ENCODE results near the gene NTNG1.

The NTNG1 gene

DNA sequence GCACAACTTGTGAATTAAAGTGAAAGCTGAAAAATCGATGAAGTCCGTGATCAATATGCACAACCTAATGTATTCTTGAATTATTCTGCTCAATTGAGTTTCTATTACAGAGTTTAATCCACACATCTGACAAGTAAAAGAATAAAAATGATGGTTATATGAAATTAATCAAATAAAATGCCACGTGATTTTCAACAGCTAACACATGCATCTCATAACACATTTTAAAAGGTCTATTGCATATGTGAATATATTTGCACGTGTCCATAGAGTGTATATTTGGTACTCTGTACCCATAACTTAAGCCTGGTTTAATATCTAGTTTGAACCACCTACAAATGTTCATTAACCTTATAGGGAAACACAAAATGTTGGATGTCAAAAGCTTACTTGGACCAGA, 266.2 kb downstream of the NTNG1 start:
- DNase-seq (ENCODE audit: low spot score) = no peak

DNA sequence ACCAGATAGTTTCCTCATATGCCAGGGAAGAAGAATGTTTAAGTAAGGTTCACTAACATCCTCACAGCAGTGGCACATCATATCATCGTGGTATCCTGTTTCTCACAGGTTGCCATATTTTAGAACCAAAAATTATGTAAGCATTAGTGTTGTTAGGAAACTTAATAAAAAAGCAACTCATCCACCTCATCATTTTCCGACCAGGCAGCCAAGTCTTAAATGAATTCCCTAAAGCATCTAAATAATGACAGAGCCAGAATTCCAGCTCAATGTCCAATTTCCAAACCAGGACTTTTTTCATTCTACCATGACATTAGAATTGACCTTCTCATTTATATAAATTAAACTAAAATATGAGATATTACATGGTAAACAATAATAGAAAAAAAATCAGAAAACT, 272.7 kb downstream of the NTNG1 start:
- DNase-seq (ENCODE audit: low spot score) = no peak

DNA sequence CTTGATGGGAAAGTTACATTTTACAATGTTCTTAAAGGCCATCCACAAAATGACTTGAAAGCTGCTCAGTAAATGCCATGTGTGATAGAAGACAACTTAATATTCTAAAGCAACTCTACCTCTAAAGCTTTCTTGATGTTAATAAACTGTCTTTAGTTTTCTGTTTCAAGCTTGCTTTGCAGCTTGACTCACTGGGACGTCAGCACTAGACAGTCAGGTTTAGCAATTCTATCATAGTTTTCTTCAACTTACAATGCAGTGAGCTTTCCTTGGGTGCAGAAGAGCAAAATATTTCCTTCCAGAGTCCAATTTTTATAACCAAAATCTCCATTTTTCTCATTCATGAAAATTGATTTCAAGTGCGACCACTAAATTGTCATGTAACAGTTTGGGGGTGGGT, 273.1 kb downstream of the NTNG1 start:
- DNase-seq (ENCODE audit: low spot score) = no peak

DNA sequence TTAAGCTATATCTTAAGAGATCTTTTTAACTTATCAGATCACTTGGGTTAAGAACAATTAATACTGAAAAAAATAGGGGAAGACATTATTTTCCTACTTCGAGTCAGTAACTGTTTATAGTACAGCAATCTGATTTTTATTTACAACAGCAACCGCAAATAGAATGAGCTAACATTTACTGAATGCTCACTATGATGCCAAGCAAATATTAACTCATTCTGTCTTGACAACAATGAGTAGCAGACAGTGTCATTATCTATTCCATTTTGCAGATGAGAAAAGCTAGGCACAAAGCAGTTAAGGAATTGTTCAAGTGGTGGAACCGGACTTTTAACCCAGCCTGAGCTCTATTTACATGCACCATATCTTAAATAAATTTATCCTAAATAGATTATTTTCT, 273.7 kb downstream of the NTNG1 start:
- no peak for DNase-seq (ENCODE audit: low spot score)

DNA sequence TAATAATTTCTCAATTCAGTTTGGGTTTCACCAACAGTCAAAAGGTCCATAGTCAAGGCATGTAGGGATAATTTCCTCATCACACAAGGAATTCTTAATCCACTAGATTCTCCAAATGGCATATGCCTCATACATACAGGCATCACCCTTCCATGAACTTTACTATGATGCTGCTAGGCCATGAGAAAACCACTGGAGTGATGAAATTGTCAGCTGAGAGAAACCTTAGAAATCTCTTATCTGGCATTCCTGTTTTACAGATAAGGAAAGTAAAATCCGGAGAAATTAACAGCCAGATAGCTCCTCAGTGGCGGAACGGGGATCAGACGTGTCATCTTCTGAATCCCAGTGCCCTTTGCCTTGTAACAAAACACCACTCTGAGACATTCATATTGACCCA, 274.4 kb downstream of the NTNG1 start:
- no peak for DNase-seq (ENCODE audit: low spot score)

DNA sequence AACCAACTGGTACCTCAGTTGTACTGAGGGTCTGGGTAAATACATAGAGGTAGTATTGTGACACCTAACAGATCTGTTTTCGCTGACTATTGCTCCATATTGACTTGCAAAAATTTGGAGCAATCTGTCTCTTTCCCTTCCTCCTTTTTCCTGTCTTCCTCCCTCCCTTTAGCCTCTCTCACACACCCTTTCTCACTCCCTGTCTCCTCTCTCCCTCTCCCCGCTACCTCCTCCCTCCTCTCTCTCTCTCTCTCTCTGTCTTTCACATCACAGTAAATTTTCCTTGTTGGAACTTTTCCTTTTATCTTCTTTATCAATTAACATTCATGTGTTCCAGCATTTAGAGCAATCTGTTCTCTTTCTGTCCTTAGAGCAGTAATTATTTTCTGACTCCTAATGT, 278.2 kb downstream of the NTNG1 start:
- DNase-seq (ENCODE audit: low spot score) = no peak

DNA sequence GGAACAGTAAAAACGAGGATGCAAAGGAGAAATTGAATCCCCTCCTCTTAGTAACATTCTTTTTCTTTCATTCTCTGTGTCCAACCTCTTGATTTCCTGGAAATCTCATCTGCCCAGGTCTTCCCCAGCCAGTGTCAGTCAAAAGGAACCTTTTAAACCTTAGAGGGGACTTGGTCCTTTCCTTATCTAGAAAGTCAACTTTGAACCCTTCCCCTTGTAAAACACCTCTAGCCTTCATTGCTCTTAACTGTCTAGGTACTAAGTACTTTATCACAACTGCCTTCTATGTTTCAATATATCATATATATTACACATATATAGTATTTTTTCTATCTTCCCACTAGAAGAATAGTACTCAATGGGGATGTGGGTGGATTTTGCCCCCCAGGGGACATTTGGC, 282.1 kb downstream of the NTNG1 start:
- no peak for DNase-seq (ENCODE audit: low spot score)

DNA sequence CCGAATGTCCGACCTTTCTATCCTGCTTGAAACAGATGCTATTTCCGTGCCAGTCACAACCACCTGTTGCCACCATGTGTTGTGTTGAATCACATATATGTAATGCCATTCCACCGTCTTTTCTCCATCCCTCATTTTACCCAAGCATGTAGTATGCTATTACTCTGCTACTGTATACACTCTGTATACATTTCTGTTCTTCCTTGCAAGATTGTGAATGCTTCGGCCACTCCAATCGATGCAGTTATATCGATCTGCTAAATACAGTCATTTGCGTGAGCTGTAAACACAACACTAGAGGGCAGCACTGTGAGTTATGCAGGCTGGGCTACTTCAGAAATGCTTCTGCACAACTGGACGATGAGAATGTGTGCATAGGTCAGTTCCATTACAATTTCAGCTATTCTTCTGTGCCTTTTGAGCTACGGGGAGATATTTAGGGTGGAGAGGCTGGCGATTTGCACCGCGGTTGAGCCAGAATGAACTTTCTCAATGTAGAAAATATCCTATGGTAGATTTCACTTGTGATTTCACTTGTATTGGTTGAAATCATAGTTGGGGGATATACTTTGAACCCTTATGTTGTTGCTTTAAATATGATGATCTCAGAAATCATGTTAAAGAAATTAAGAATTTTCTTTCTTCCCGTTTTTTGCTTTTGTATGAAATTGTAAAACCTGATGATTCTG, 289.8 kb downstream of the NTNG1 start:
- peak; percentile 47 for DNase-seq (ENCODE audit: low spot score)

DNA sequence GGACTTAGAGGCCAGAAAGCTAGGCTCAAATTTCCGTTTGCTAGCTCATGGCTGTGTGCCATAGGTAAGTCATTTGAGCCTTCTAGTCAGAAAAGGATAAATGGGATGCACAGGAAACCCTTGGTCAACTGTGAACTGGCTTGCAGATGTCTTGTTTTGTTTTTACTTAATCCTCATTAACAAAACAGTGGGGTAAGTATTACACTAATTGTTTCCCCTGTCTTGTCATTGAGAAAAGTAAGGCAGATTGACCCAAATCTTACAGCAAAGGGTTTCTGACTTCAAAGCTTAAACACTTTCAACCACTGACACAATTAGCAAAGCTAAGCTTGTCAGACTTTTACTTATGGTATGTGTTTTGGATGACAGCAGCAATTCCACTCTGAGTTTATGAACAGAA, 291.3 kb downstream of the NTNG1 start:
- no peak for DNase-seq (ENCODE audit: low spot score)

DNA sequence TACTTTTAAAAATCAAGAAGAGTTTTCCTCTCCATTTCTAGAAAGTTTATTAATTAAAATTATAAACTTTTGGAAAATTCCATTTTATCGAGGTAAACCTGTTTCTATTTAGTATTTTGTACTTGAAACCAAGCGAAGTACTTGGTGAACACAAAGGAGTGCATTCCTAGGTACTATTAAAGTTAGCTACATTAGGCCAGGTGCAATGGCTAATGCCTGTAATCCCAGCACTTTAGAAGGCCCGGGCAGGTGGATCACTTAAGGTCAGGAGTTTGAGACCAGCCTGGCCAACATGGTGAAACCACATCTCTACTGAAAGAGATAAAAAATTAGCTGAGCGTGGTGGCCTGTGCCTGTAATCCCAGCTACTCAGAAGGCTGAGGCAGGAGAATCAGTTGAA, 292.2 kb downstream of the NTNG1 start:
- no peak for DNase-seq (ENCODE audit: low spot score)

DNA sequence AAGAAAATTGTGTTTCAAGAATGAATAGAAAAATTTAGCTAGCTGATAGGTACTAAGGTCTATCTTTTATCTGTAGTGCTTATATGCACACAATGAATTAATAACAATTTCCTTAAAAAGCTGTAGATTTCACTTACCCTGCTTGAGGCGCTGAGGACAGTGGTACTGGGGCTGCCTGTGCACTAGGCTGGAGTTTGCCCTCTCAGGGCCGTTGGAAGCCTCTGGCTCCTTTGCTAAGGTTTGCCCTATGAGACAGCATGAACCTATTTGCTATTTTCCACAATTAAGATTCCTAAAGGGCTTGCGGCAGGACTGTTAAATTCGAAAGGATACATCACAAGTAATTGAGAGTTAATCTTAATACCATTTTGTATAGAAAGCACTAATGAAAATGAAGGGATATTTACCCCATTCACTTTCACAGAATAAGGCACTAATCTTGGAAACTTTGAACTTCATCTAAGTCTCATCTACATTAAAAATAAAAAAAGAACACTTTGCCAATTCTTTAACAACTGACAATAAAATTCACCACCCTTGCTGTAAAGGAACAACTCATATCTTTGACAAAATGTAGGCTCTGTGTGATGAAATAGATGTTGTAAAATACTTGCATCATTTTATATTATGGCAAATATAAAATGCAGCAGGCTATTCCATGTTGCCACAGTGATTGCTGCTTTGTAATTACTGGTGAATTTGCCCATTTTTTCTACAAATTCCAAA, 293.0 kb downstream of the NTNG1 start:
- DNase-seq (ENCODE audit: low spot score) = no peak

DNA sequence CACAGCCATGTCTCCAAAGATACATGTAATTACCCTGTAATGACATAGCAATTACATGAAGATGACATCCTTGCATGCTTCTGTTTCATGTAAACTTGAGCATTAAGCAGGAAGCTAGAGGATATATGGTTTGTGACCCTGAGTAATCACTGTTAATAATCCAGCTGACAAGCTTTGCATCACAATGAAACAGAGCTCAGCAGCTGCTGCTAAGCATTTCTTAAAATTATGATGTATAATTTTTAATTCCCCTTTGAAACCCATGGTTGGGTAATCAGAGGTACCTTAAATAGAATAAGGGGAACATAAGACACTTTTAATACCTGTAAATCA, 293.5 kb downstream of the NTNG1 start:
- DNase-seq (ENCODE audit: low spot score) = no peak

DNA sequence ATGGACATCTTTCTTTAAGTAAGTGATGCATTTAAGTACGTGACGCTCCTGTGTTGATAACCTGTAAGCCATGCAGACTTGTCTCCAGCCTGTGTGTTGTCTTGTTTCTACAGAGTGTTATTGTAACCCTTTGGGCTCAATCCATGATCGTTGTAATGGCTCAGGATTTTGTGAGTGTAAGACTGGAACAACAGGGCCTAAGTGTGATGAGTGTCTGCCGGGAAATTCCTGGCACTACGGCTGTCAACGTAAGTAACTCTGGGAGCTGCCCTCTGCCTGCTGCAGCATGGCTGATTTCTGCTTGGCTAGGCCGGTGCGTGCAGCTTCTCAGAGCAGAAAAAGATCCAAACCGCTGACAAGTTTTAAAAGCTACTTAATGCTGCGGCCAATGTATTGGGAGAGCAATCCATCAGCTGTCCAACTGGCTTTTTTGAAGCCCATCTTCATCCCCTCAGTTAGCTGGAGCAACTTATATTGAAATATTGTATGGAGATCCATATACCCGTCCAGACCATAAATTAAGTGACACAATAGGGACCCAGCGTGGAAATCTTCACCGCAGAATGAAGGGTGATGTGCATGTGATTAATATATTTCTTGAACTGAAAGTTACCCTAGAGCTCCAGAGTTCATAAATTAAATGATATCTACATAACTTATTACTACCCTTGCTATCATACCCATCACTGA, 295.9 kb downstream of the NTNG1 start:
- DNase-seq (ENCODE audit: low spot score) = no peak

DNA sequence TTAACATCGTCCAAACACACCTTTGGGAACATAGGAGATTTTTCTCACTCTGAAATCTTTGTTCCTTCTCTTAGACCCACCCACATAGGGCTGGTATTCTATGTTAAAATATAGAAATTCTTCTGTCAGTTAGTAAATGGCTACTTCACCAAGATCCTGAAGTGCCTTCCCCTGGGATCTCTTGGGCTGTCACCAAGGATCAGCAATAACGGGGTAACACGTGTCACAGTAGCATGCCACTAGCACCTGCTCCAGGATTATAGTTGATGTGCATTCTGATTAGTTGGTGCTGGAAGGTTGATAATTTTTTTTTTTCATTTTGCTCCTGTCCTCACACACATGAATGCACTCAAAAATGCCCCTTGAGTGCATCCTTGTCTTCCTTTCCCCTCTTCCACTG, 298.7 kb downstream of the NTNG1 start:
- DNase-seq (ENCODE audit: low spot score) = no peak

DNA sequence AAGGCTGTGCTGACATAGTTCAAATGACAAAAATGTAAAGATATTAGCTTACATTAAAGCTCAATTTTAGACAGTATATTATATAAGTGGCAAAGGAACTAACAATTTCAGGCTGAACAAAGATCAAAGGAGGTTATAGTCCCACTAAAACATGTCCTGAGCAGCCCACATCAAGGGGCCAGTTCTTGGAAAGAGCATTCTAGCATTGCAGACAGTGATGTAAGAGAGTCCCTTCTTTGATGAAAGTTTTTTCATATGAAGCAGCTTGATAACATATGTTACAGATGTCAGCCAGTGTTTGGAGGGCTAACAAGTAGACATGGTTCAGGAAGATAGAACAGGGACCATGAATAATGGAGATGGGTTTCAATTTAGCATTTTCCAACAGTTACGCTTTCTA, 301.7 kb downstream of the NTNG1 start:
- no peak for DNase-seq (ENCODE audit: low spot score)

DNA sequence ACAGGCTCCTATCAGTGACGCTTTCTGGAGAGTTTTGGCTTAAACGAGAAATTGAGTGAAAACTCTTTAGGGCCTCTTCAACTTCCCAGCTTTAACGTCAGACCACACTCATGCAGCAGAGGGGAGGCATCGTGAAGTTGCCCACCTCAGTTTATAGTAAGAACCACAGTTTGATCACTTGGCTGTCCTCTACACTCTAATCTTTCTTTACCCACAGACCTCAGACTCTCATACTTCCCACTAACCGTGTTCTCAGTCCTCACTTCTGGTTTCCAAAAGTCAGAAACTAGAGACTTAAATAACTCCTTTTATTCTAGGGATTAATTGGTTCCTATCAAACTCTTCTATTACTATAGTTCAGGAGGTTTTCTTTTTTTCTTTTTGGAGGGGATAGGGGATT, 302.2 kb downstream of the NTNG1 start:
- DNase-seq (ENCODE audit: low spot score) = no peak

DNA sequence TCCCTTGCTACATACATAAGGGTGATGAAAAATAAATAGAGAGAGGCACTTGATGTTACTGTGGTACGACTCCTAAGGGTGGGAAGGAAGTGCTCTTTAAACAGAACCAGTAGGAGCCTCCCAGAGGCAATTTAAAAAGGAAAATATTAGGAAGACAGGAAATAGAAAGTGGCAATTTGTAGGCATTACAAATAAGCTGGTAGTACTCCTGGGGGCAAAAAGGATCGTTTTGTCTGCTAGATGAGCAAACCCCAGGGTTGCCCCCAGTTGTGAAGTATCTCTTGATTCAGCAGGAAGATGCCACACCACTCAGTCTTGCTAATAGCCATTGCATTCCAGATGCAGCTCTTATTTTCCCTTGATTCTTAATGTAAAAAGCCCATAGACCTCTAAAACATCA, 303.0 kb downstream of the NTNG1 start:
- DNase-seq (ENCODE audit: low spot score) = no peak

DNA sequence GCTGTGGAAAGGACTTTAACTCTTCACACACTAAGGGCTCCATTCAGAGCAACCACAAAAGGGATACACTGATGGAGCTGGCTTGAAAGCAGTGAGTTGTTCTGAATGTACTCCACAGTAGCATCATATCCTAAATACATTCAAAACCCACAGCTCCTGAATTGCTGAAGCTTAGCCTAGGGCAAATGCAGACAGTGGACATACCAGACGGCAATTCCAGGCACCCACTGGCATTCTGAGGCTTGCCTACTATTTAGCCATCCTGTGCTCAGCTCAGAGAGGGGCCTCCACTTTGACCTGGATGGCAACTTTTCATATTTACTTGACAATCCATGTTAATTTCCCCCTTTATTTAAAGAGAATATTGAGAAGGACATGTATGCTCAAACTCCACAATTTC, 303.5 kb downstream of the NTNG1 start:
- no peak for DNase-seq (ENCODE audit: low spot score)

DNA sequence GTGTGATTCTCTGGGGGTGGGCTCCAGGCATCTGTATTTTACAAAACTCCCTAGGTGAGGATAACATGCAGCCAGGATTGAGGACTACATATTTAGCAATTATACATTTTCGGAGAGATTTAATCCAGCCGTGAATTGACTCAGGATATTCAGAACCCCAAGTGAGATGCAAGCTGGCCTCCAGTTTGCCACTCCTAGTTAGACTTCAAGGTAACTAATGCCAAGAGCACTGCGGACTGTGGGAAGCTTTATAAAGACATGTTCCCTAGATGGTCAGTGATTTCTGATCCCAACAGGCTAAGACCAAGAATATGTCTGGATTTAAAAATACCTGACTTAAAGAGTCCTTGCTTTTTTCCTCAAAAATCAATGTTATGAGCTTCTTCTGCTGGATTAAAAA, 308.5 kb downstream of the NTNG1 start:
- no peak for DNase-seq (ENCODE audit: low spot score)

DNA sequence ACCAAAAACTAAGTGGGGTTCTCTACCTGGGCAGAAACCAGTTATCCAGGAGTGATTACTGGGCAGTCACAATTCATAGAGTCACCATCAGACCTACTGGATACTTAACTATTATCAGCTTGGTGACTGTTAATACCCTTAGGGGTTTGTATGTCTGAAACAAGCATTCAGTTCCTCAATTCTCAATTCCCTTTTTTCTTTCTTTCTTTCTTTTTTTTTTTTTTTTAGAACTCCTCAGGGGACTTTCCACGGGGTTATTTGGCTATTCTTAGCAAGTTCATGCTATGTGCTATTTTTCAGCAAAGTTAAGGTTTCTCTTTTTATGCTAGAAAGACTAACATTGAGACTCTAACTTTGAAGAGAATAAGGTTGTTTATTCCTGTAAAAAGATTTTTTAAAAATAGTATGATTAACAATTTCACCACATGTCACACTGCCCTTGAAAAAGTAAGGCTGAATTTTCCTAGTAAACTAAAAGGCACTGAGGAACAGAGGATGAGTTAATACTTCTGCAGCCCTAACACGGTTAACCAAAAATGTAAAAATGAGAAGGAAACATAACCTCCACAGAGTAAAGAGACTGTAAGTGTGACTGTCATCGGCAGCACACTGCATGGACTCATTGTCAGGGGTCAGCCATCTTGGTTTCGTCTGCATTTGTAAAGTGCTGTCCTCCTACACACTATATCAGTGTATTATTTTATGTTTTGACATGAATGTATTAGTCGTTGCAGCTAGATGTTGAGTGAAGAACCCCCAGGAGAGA, 310.2 kb downstream of the NTNG1 start:
- no peak for DNase-seq (ENCODE audit: low spot score)

DNA sequence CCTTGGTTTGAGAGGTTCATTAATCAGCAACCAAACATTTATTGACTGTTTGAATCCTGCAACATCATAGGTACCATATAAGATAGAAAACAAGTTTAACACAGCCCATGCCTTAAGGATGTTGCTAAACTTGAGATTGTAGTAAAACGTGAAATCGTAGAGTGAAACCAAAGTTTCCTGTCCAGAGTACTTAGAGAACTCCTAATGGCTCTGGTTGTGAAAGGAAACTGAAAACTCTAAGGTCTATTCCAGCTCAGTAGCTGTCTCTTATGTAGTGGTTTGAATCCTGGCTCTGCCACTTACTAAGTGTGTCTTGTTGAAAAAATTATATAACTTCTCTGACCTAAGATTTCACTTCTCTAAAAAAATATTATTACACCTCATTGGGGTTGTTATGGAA, 310.9 kb downstream of the NTNG1 start:
- DNase-seq (ENCODE audit: low spot score) = no peak

DNA sequence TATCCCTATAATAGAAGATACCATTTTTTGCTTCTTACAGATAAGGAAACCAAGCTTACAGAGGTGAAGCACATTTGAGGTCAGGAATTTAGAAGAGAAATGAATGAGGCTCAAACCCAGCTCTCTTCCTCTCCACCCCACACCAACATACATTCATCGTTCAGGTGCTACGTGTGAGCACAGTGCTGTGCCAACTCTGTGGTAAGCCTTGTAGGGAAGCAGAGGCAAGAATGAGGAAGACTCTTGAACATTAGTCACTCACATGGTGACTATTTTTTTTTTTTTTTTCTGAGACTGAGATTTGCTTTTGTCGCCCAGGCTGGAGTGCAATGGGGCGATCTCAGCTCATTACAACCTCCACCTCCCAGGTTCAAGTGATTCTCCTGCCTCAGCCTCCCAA, 314.0 kb downstream of the NTNG1 start:
- no peak for DNase-seq (ENCODE audit: low spot score)

DNA sequence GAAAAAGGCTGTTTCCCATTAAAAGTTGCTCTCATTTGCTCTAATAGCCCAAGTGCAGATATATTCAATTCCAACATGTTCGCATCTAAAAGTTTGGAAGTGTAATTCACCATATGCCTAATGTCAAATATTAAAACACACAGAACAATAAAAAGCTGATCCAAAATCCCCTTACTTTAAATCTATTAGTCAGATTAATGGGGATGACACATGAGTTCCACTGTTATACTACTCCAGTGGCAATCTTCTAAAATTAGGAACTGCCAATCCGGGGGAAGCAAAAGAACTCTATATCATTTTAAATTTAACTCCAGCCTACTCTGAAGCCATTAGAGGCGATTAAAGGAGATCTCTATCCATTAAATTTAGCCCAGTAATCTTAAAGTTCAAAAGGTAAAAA, 317.1 kb downstream of the NTNG1 start:
- no peak for DNase-seq (ENCODE audit: low spot score)

All from D341Med (cell line).